ENCODE results near the gene SBNO2.

Gene SBNO2

DNA sequence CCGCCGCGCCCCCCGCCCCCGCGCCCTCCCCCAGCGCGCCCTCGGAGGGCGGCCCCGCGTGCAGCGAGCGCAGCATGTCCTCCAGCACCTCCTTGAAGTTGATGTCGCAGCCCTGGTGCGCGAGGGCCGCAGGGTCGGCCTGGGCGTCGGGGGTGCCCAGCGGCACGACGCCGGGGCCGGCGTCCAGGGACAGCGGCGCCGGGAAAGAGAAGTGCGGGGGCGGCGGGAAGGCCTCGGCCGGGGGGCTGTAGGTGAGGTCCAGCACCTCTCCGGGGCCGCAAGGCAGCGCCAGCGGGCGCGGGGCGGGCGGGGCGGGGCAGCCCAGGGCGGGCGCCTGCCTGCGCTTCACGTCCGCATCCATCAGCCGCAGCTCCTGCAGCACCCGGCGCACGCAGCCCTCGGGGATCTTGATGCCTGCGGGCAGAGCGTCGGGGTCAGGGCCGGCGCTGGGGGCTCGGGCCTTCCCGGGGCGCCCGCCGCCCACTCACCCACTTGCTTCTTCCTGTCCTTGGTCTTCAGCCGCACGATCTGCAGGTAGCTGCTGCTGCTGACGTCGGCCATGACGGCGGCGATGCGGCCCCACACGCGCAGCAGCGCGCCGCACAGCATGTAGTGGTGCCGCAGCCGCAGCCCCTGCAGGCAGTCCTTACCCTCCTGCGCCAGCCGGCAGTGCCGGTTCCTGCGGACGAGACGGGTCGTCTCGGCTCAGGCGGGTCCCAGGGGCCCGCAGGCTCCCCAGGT lies 65.6 kb downstream of the SBNO2 start:
- DNase-seq (ENCODE audit: low read depth in 2 of 3, low spot score in 1 of 3): no peak

DNA sequence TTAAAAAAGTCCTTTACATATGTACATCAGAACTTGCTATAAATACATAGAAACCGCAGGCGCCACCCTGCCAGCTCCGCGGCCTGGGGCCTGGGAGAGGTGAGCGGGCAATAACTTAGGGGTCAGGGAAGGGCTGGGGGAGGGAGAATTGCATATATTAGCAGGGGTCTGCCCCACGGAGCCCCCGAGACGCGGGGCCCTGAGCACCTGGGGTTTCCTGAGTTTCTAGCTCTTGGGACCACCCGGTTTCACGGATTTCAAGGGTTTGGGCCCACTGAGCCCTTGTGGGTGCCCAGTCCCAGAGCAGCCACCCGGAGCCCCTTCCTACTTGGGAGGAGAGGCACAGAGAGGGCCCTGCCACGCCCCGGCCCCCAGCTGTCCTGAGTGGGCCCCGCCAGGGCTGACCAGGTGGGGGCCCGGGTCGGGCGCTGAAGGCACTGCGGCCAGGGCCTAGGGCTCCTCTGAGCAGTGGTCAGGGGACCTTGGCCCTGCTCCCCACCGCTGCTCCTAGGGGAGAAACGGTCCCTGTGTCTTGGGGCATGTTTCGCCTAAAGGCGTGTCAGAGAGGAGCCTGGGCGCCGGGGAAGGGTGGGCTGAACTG lies 66.3 kb downstream of the SBNO2 start:
- DNase-seq (ENCODE audit: low read depth in 2 of 3, low spot score in 1 of 3): no peak

GRCh38 chr19:1106841-1107660 lies 67.0 kb downstream of the SBNO2 start:
- DNase-seq (ENCODE audit: low read depth in 2 of 3, low spot score in 1 of 3): no peak

DNA sequence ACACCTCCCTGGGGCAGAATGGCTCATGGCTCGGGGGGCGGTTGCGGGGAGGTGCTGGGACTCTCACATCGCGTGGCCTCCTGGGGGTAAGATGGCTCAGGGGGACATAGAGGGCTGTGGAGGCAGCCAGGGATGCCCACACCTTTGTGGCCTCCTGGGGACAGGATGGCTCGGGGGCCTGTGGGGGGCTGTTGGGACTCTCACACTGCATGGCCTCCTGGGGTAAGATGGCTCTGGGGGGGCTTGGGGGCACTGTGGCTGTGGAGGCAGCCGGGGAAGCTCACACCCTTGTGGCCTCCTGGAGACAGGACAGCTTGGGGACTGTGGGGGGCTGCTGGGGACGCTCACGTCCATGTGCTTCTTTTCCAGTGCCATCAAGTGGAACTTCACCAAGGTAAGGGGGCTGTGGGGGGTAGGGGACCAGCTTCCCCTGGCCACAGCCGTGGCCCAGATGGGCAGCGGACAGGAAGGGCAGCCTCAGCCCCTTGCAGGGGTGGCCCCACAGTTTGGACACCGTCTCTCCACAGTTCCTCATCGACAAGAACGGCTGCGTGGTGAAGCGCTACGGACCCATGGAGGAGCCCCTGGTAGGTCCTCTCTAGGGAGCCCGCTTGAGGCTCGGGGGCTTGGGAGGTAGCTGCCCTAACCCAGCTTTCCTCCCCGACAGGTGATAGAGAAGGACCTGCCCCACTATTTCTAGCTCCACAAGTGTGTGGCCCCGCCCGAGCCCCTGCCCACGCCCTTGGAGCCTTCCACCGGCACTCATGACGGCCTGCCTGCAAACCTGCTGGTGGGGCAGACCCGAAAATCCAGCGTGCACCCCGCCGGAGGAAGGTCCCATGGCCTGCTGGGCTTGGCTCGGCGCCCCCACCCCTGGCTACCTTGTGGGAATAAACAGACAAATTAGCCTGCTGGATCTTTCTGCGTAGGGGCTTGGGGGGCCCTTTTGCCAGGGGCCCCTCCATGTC lies 67.9 kb downstream of the SBNO2 start:
- DNase-seq (ENCODE audit: low read depth in 2 of 3, low spot score in 1 of 3): no peak

- DNase-seq (ENCODE audit: low read depth in 2 of 3, low spot score in 1 of 3): no peak
Observed at GRCh38 chr19:1105008-1105872, 68.8 kb downstream of the SBNO2 start.

- DNase-seq (ENCODE audit: low read depth in 2 of 3, low spot score in 1 of 3): peak in 2 of 3 donors; percentile 63 to 68
Observed at GRCh38 chr19:1104311-1105007, 69.6 kb downstream of the SBNO2 start.

DNA sequence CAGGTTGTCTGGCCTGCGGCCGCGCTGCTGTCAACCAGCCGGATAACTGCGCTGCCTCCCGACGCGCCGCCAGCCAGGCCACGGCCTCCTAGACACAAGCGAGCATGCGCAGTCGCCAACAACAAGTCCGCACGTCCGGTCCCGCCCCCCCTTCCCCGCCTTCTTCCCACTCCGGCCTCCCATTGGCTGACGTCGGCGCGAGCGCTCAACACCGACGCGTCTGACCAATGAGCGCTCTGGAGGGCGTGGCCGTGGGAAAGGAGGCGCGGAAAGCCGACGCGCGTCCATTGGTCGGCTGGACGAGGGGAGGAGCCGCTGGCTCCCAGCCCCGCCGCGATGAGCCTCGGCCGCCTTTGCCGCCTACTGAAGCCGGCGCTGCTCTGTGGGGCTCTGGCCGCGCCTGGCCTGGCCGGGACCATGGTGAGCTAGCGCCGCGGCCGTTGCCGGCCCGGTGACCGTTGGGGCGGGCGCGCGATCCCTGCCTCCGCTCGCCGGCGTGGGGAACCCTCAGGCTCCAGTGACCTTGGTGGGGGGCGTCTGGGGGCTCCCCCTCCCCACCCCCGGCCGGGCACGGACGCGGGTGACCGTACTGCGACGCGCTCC lies 70.3 kb downstream of the SBNO2 start, which contains the start of gene GPX4:
Gene GPX4 (plus strand): TSS at position 287 of the 603 bp plus-strand sequence. CDS start 50 bp downstream, at position 337.
- peak; percentile 96 to 98 (median 97) for DNase-seq (ENCODE audit: low read depth in 2 of 3, low spot score in 1 of 3)

- no peak for DNase-seq (ENCODE audit: low read depth in 2 of 3, low spot score in 1 of 3)
Observed at GRCh38 chr19:1103132-1103707, 70.8 kb downstream of the SBNO2 start.

GRCh38 chr19:1102407-1103131 lies 71.5 kb downstream of the SBNO2 start:
- DNase-seq (ENCODE audit: low read depth in 2 of 3, low spot score in 1 of 3): peak in 2 of 3 donors; percentile 56 to 69

- no peak for DNase-seq (ENCODE audit: low read depth in 2 of 3, low spot score in 1 of 3)
Observed at GRCh38 chr19:1101337-1101698, 72.8 kb downstream of the SBNO2 start.

- no peak for DNase-seq (ENCODE audit: low read depth in 2 of 3, low spot score in 1 of 3)
Observed at GRCh38 chr19:1098177-1099051, 75.7 kb downstream of the SBNO2 start.

DNA sequence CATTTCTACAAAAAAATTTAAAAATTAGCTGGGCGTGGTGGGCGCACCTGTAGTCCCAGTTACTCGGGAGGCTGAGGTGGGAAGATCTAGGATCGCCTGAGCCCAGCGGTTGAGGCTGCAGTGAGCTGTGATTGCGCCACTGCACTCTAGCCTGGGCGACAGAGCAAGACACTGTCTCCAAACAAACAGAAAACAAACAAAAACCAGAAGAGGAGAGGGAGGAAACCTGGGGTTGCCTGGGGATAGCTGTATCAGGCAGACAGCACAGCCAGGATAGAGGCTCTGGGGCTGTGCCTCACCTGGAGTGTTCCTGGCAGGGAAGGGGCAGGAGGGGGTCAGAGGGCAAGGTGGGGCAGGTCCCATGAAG lies 76.3 kb downstream of the SBNO2 start:
- DNase-seq (ENCODE audit: low read depth in 2 of 3, low spot score in 1 of 3): no peak

DNA sequence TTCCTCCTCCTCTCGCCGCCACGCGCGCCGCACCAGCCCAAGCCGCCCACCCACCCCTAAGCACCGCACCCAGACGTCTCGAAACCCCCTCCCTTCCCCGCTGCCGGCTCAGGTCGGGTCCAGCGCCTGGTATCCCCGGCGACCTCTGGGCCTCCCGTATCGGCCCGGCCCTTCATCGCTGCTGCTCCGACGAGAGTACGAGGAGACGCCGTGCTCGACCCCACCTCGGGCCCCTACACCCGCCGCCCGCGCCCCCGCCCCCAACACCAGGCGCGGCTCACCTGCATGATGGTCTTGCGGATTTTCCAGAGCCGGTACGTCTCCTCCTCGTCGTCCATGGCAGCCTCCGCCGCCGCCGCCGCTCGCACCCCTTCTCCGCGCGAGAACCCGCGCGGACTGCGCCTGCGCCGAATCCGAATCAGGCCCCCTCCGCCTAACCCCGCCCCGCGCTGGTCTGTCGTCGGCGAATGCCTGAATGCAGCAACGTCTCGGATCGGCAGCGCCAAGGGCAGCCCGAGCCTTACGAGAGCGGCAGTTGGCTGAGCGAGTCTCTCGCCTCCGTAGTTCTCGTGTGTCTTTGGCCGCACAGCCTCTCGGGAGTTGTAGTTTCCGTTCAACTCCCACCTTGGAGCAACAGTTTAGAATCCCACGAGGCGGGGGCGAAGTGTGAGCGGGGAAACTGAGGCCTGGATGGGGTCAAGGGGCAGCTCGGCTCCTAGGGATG lies 78.9 kb downstream of the SBNO2 start, which contains the start of gene POLR2E:
Gene POLR2E (minus strand): TSS at position 398 of the 724 bp plus-strand sequence. CDS start 60 bp downstream, at position 338.
- peak; percentile 97 for DNase-seq (ENCODE audit: low read depth in 2 of 3, low spot score in 1 of 3)

- DNase-seq (ENCODE audit: low read depth in 2 of 3, low spot score in 1 of 3): no peak
Observed at GRCh38 chr19:1094655-1094977, 79.5 kb downstream of the SBNO2 start.

DNA sequence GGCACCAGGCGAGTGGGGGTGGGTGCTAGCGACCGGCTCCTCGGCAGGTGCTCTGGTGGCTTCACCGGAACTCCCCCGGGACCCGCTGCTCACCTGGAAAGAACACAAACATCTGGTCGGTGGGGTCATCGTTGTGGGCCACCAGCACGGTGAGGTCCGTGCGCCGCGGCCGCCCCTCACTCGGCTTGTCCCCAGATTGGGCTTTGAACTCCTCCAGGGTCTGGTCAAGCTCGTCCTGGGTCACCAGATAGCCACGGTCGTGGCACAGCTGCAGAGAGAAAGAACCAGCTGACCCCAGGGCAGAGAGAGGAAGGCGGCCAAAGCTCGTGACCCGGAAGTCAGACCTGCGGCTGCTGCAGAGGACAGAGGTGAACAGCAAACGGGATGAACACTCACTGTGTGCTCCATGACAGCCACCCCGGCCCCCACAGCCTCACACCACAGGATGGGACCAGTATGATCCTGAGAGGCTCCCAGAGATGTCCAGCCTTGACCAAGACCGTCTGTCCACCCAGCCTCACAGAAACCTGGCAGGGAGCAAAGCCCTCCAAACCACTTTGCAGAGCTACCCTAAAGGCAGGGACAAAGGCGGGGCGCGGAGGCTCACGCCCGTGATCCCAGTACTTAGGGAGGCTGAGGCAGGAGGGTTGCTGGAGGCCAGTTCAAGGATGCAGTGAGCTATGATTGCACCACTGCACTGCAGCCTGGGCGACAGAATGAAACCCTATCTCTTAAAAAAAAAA lies 80.1 kb downstream of the SBNO2 start:
- no peak for DNase-seq (ENCODE audit: low read depth in 2 of 3, low spot score in 1 of 3)

- DNase-seq (ENCODE audit: low read depth in 2 of 3, low spot score in 1 of 3): no peak
Observed at GRCh38 chr19:1093330-1093729, 80.7 kb downstream of the SBNO2 start.
